ENCODE results near the gene PPP1R9A. TPM values are rescaled to one million over a fixed set of nuclear protein-coding genes. Genes with fewer than 3 reads are reported as not detected.

The PPP1R9A gene
- total RNA-seq, 1 experiment from 2014 or later = 3.6 TPM

DNA sequence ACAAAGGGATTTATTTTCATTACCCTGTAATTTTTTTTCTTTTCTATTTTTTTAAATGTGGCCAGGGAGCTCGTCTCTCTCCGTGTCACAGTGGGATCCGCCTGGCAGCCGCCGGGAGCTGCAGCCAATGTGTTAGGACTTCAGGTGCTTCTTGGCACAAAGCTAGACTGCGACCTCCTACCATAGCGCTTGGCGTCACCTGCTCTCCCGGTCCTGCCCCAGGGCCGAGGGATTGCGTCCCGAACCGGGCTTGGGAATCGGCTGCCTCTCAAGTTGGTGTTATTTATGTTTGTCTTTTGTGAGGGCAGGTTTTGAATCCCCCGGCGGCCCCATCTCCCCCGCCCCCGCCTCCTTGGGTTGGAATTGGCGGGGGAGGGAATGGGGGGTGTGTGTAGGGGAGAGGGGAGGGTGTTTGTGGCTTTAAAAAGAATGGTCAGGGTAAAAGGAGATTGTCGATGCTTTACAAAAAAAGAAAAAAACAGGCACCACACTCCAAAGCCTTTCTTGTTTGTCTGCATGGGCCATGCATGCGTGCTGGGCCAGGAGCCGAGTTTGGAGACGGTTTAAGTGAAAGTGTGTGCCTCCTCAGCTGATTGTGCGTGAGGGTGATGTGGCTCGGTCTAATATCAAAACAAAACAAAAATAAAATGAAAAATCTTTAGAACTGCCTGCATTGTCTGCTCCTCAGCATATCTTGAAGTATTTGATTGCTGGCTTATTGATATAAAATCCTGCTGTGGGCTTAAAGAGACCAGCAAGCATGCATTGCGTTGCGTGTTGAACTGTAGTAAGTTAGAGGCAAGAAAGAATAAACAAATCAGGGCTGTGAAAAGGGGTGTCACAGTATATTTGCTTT is 1.2 kb downstream of the PPP1R9A start:
- no peak for DNase-seq (ENCODE audit: extremely low read depth, low read depth)

DNA sequence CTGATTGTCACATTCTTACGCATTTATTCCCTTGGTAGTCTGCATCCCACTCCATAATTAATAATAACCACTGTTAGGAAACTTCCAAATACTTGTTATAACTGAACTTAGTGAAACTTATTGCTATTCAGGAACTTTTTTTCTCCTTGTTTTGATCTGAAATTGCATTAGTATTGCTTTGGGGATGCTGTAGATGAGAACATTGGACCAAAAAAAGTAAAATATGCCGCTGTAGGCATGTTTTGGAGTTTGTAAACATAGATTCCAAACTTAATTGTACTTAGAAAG is 1.7 kb downstream of the PPP1R9A start:
- DNase-seq (ENCODE audit: extremely low read depth, low read depth) = no peak

DNA sequence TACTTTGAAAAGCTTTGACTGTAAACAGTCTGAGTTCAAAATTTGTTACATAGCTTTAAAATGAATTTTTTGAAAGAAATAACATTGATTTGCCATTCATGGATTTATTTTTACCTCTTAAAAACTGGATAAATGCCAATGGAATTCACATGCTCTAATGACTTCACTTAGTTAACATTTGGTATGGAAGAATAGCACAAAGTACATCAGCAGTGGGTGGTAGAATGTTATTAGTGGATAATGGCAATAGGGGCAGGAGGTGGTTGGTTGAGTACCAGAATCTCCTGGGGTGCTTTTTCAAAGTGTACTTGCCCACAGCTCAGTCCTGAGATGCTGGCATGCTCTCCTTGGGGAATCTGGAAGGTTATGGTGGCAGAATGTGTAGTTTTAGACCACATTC is 4.7 kb downstream of the PPP1R9A start:
- no peak for DNase-seq (ENCODE audit: extremely low read depth, low read depth)

DNA sequence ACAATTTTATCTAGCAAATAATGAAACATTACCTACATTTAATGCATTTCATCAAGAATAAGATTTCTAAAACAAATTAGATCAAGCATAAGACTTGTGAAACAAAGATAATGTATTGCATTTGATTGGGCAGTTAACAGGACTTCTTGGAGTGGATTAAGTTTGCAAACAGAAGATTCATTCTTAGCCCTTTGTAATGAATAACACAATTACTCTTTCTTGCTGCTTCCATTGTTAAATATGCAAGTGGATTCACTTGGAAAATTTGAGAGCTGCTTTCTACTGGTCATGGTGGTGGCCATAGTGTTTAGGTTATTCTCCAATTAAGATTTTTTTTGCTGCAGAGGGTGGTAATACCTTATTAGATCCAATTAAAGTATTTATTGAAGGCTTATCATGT is 6.0 kb downstream of the PPP1R9A start:
- DNase-seq (ENCODE audit: extremely low read depth, low read depth) = no peak

DNA sequence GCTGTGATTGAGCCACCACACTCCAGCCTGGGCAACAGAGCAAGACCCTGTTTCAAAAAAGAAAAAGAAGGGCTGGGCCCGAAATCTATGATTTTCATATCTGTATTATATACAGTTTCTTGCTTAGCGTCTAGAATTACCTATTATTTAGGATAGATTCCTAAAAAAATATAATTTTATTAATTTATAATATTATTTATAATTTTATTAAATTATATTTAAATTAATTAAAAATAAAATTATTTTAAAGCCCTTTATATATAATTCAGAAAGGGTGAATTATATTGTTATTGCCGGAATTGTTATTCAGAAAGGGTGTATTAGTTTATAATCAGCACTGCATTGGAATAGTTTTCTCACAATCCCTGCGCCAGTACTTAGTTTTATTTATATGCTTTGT is 14.5 kb downstream of the PPP1R9A start:
- no peak for DNase-seq (ENCODE audit: extremely low read depth, low read depth)

DNA sequence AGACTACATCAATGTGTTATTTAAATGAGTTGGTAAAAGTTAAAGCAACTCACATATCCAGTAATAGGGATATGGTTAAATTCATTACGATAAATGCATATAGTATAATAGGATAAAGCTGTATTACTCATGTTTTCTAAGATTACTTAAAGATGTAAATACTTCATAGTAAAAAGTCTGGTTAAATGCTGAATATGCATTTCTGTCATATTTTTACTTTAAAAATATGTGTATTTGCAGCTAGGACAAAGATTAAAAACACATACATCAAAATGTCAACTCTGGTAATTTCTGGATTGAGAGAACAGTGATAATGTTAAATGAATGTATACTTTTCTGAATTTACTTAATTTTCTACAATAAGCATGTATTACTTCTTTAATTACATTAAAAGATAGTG is 15.1 kb downstream of the PPP1R9A start:
- no peak for DNase-seq (ENCODE audit: extremely low read depth, low read depth)

DNA sequence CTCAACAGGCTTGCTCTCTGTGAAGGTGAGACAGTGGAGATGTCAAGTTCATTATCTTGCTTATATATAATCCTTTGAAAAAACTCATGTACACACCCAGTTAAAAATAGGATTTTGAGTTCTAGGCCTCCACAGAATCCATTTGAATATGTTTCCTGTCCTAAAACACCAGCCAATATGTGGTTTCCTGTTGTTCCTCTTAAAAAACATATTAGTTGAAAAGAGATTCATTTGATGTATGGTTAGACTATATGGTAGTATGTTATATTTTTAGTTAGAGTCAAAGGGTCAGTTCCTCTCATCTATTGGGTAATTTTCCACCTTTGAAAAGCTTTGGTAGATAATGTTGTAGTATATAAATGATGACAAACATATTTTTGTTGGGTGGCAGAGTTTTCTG is 16.0 kb downstream of the PPP1R9A start:
- DNase-seq (ENCODE audit: extremely low read depth, low read depth) = no peak

DNA sequence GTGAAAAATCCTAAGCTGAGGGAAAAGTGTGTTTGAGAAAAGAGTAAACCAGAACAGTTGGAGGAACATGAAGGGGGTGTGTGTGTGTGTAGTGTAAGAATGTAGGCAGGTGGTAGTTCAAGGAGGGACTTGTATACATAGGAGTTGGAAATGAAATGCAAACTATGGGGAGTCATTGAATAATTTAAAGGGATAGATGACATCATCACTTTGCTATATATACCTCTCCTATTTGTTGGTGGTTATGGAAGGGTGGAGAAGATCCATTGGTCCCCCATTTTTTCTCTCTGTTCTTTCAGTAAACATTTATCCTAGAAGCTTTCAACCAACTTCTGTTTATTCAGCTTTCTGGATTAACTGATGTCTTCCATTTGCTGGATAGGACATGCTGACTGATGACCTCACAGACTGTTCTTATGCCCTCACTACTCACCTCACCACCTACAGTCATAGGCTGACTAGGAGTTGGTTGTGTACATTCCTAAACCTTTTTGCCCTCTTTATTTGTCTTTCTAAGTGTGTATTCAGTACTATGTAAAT is 20.8 kb downstream of the PPP1R9A start:
- no peak for DNase-seq (ENCODE audit: extremely low read depth, low read depth)

DNA sequence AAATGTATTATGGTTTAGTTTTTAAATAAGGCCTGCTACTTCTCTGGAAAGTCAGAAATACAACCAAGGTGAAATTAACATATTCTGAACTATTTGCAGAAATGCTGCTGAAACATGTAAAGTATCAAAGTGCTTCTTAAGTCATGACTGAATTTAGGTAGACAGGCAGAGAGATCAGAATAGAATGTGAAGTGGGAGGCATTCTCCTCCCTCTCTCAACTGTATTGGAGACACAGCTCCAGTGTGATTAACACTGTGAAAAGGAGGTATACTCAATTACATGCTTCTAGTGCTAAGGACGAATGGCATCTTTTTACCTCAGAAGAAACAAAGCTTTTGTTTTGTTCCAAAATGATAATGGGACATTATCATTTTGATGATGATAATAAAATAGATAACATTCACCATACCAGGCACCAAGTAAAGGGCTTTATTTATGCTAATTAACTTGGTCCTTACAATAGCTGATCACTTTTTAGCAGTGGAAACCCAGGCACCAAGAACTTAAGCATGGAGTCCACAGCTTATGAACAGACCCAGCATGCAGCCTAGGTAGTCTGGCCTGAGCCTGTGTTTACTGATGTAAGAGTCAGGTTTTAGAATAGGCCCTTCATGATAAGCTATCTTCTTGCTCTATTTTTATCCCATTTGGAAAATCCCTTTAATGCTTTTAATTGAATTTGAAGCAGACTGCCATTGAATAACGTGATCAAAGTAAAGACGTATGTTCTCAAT is 26.0 kb downstream of the PPP1R9A start:
- DNase-seq (ENCODE audit: extremely low read depth, low read depth) = no peak

DNA sequence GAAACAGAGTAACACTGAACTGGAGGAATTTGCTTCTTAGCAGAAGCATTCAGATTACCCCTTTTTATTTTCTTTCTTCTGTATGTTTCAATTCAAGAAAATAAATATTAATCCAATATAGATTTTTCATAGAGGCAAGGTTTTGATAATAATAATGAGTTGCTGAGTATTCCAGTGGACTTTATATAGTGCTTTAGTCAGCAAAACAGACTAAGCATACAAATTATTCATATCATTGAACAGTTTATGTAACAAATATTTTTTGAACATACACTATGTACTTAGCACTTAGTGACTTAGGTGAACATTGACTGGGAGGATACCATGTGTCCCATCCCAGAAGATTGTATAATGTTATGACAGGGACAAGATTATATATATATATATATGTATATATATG is 32.0 kb downstream of the PPP1R9A start:
- no peak for DNase-seq (ENCODE audit: extremely low read depth, low read depth)

DNA sequence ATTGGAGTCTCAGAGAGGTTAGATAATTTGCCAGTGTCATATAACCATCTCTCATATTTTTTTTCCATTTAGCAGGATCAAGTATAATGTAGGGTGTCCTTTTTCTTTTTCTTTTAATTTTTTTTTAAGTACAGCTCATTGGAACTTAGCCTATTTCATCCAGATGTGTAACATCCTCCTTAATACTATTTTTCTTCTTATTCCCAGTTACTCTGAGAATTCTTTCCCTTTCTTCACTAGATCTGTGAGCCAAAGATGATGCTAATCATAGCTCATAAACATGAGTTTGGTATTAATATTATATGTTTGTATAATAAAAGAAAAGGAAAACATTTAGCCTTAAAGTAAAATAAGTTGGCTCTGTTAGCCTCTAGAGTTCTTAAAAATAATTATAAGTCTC is 32.8 kb downstream of the PPP1R9A start:
- DNase-seq (ENCODE audit: extremely low read depth, low read depth) = no peak

DNA sequence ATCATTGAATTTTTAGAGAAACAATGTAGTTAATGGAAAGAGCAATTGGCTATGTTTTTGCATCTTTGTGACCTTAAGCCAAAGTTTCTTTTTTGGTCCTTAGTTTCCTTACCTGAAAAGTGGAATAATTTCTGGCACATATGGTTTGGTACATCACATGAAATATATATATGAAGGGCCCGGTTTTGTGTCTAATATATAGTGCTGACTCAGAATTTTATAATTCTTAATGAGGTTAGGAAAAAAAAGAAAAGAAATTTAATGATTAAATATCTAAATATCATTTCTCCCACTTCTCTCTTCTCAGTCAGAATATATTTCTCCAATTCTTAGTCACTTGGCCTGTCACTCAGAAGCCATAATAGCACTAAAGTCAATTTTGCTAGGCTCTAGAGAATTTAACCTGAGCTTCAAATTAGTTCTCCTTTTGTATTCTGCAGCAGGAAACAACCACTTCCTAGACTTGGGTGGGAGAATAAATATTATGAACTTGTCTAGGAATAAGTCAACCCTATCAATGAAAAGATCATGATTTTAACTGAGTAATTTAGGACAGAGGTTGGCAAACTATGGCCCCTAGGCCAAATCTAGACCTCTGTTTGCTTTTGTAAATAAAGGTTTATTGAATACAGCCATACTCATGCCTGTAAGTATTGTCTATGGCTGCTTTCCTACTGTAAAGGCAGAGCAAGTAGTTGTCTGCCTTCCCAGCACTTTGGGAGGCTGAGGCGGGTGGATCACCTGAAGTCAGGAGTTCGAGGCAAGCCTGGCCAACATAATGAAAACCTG is 34.6 kb downstream of the PPP1R9A start:
- no peak for DNase-seq (ENCODE audit: extremely low read depth, low read depth)

DNA sequence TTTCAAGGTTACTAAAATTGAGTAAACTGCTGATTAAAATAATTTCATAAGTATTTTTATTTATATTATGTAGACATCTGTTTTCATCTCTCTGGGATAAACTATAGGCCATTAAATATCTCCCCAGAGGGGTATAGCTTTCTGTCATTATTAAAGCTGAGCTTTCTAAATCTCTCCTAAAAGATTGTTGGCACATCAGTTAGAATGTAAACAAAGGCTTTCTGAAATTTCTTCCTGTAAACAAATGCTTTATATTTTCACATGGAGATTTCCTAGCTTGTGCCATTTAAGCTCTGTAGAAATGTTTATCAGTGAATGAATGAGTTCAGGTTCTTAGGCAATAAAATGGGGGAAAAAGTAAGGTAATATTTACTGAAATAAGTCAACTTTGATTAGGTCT is 35.7 kb downstream of the PPP1R9A start:
- no peak for DNase-seq (ENCODE audit: extremely low read depth, low read depth)

DNA sequence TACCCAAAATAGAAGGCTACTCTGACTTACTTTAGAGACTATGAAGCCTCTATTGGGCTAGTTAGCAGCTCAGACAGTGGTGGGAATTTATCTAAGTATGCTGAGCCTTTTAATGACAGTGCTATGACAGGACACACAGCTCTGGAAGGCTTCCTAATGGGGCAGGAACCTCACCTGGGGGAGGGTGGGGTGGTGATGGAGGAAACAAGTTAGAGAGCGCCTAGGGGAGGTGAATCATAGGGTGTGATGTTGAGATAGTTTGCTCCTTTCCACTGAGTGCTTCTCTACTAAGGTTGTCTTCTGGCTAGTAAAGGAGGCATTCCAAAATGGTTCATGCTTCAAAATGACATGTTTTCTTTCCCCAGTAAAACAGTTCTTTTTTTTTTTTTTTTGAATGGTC is 42.1 kb downstream of the PPP1R9A start:
- DNase-seq (ENCODE audit: extremely low read depth, low read depth) = no peak

DNA sequence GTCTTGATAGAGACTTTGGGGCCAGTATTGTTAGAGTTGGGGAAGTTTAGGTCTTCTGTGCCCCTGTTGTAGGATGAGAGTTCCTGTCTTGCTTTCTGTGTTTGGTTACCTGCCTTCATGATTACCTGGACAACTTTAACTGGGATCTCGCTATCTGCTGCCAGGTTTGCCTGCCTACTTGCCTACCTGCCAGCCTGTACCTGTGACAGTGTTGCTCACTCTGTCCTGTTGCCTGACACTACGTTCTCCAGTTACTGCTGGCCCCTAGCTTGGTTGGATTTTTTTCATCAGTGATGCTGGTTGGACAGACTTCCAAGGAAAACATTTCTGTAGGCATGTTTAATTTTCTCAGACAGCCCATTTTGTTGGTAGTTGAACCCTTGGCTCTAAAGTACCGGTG is 48.4 kb downstream of the PPP1R9A start:
- no peak for DNase-seq (ENCODE audit: extremely low read depth, low read depth)

DNA sequence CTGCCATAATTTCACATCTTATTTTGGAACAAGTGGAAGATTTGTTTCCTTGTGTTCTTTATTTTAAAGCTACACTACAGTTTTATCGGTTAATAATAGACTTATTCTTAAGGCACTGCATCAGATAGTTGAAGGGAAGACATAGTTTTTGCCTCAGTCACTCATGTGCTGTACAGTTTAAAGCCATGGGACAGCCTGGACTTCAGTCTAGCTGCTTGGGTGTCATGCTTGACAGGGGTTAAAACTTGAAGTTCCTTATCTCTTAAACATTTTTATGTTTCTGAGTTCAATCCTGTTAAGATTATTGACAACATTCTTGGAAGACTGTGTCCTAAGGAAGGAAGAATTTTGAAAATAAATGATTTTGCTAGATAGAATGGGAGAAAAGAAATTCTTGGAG is 49.7 kb downstream of the PPP1R9A start:
- no peak for DNase-seq (ENCODE audit: extremely low read depth, low read depth)

DNA sequence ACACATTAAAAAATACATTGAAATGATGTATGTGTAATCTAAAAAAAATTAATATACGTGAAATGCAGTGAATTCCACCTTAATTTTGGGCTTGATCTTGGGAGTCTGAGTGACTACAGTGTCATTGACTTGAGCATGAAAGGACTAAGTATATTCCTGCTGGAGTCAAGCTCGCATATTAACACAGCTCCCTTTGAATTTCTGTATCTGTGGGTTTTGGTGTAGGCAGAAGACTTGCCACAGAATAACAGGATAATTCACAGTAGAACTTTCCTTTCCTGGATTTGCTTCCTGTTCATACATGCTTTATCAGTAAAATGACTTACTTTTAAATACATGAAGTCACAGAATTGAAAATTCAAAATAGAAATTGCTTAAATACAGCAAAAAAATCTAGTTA is 55.3 kb downstream of the PPP1R9A start:
- DNase-seq (ENCODE audit: extremely low read depth, low read depth) = no peak

DNA sequence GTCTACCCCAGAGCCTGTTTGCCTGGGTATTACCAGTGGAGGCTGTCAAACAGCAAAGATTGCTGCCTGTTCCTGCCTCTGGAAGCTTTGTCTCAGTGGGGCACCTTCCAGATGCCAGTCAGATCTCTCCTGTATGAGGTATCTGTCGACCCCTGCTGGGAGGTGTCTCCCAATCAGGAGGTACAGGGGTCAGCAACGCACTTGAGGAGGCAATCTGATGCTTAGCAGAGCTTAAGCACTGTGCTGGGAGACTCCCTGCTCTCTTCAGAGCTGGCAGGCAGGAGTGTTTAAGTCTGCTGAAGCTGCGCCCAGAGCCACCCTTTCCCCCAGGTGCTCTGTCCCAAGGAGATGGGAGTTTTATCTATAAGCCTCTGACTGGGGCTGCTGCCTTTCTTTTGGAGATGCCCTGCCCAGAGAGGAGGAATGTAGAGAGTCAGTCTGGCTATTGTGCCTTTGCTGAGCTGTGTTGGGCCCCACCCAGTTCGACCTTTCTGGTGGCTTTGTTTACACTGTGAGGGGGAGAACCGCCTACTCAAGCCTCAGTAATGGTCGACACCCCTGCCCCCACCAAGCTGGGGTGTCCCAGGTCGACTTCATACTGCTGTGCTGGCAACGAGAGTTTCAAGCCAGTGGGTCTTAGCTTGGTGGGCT is 62.2 kb downstream of the PPP1R9A start:
- DNase-seq (ENCODE audit: extremely low read depth, low read depth) = no peak

DNA sequence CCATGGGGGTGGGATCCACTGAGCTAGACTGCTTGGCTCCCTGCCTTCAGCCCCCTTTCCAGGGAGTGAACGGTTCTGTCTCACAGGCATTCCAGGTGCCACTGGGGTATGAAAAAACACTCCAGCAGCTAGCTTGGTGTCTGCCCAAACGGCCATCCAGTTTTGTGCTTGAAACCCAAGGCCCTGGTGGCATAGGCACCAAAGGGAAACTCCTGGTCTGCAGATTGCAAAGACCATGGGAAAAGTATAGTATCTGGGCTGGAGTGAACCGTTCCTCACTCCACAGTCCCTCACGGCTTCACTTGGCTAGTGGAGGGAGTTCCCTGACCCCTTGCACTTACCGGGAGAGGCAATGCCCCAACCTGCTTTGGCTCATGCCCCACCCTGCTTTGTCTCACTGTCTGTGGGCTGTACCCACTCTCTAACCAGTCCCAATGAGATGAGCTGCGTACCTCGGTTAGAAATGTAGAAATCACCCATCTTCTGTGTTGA is 62.7 kb downstream of the PPP1R9A start:
- DNase-seq (ENCODE audit: extremely low read depth, low read depth) = no peak

DNA sequence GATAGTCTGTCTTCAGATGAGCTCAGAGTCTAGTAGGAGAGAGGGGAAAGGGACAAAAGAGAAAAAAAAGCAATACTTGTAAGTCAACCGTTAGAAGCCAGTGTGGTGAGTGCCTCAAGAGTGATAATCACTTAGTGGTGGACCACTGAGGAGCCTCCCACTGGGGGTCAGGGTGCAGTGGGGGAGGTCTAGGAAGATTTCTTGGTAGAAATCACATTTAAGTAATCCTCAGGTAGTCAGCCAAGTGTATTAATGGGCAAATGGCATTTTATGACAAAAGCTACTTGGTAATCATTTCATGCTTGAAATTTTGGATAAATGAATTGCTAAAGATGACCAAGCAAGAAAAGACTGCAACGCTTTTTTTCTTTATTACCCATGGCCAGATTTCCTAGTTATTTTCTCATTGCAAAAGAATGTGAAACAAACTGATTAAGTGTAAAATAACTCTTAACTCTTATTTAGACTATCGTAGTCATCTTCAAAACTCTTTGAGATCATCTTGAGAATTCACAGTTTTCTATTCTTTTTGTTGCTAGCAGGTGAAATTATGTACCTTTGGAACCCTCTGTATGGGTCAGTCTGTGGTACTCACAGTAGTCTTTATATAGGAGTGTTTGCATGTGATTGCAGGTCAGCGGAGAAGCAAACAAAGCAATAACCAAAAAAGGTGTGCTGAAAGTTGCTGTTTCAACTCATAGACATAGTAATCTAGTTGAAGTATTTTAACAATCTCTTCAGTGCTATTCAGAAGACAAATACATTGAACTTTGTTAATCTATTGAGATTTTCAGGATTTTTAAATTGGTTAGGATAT is 63.9 kb downstream of the PPP1R9A start:
- no peak for DNase-seq (ENCODE audit: extremely low read depth, low read depth)
